IMR-90 (cell line): Measurements from ENCODE around the gene ADGRB3. TPM values are rescaled to one million over a fixed set of nuclear protein-coding genes. Genes with fewer than 3 reads are reported as not detected.

ENCODE experiments used
- ATAC-seq: fragments of 200-7000 bp; cut with Tn5 transposase; 2 replicates; pipeline ENCODE4 v1.9.1; 2020; ENCODE audit warnings: low read depth, mild to moderate bottlenecking, moderate library complexity
- BruUV-seq: library from RNA; stranded (reverse); fragments of 400-500 nt; replicated peaks from 2 replicates; lab custom pipeline; 2021; lab: Mats Ljungman, UMichigan
- CTCF ChIA-PET: fragments of 300-600 bp; formaldehyde crosslinking; extraction: SDS; loops from one replicate; lab custom pipeline; 2021; ENCODE audit warnings: antibody characterized with exemption; lab: Yijun Ruan, JAX
- POLR2A ChIA-PET: fragments of 300-600 bp; sonication (Branson Sonifier 250); formaldehyde crosslinking; loops from one replicate; lab custom pipeline; 2022; ENCODE audit warnings: antibody characterized with exemption; ENCODE audit not compliant: unreplicated experiment; lab: Charles Lee
- DNase-seq: peaks from one replicate; pipeline ENCODE4 v3.0.0; 2013
- H2AFZ ChIP-seq: replicated peaks from 2 replicates; pipeline ENCODE3; 2013; ENCODE audit warnings: low read length, mild to moderate bottlenecking; ENCODE audit not compliant: poor library complexity
- H2AK5ac ChIP-seq: 2 replicates; pipeline ENCODE4 v1.6.1; 2013; ENCODE audit warnings: low read depth, low read length, inconsistent platforms
- H2AK9ac ChIP-seq: replicated peaks from 2 replicates; pipeline ENCODE3; 2013; ENCODE audit warnings: mild to moderate bottlenecking, low read depth, low read length, moderate library complexity; ENCODE audit not compliant: poor library complexity
- H2BK120ac ChIP-seq: 2 replicates; pipeline ENCODE4 v1.6.1; 2013; ENCODE audit warnings: low read depth, low read length, inconsistent platforms
- H2BK15ac ChIP-seq: 3 replicates; pipeline ENCODE4 v1.6.1; 2013; ENCODE audit warnings: low read depth, low read length, inconsistent platforms
- H2BK20ac ChIP-seq: 2 replicates; pipeline ENCODE4 v1.6.1; 2013; ENCODE audit warnings: low read depth, mild to moderate bottlenecking, inconsistent platforms, low read length, moderate library complexity
- H2BK5ac ChIP-seq: 2 replicates; pipeline ENCODE4 v1.6.1; 2013; ENCODE audit warnings: mild to moderate bottlenecking, low read depth, low read length, inconsistent platforms; ENCODE audit not compliant: poor library complexity, severe bottlenecking
- H3K14ac ChIP-seq: replicated peaks from 2 replicates; pipeline ENCODE4 v1.6.1; 2013; ENCODE audit warnings: low read depth, low read length, inconsistent platforms
- H3K18ac ChIP-seq: 2 replicates; pipeline ENCODE4 v1.6.1; 2013; ENCODE audit warnings: low read depth, low read length, control low read depth
- H3K23ac ChIP-seq: 2 replicates; pipeline ENCODE4 v1.6.1; 2013; ENCODE audit warnings: low read depth, low read length, inconsistent platforms
- H3K27ac ChIP-seq: 2 replicates; pipeline ENCODE4 v1.5.1; 2013; ENCODE audit warnings: mild to moderate bottlenecking, control low read depth, low read length; ENCODE audit not compliant: insufficient read depth
- H3K27me3 ChIP-seq: 2 replicates; pipeline ENCODE4 v1.6.1; 2013; ENCODE audit warnings: low read length; ENCODE audit not compliant: control insufficient read depth, insufficient read depth
- H3K36me3 ChIP-seq: 2 replicates; pipeline ENCODE4 v1.6.1; 2013; ENCODE audit warnings: low read length, mixed read lengths; ENCODE audit not compliant: control insufficient read depth, insufficient read depth
- H3K4ac ChIP-seq: 2 replicates; pipeline ENCODE4 v1.6.1; 2013; ENCODE audit warnings: low read depth, low read length, inconsistent platforms
- H3K4me1 ChIP-seq: 2 replicates; pipeline ENCODE4 v1.6.1; 2013; ENCODE audit warnings: low read length, mixed read lengths; ENCODE audit not compliant: control insufficient read depth, insufficient read depth
- H3K4me2 ChIP-seq: 2 replicates; pipeline ENCODE4 v1.6.1; 2013; ENCODE audit warnings: low read depth, mild to moderate bottlenecking, control low read depth, low read length, moderate library complexity
- H3K4me3 ChIP-seq: 2 replicates; pipeline ENCODE4 v1.5.1; 2013; ENCODE audit warnings: low read depth, mild to moderate bottlenecking, control low read depth, low read length, moderate library complexity; ENCODE audit not compliant: insufficient read depth
- H3K56ac ChIP-seq: 2 replicates; pipeline ENCODE4 v1.6.1; 2013; ENCODE audit warnings: low read length, inconsistent platforms; ENCODE audit not compliant: insufficient read depth; ENCODE audit errors: extremely low read depth
- H3K79me1 ChIP-seq, 2 experiments: 2 replicates each; pipeline ENCODE4 v1.6.1; 2013; ENCODE audit warnings: low read length in 2 of 2, inconsistent platforms in 1 of 2, low read depth in 1 of 2
- H3K9ac ChIP-seq: 2 replicates; pipeline ENCODE4 v1.6.1; 2013; ENCODE audit warnings: low read depth, low read length, control low read depth
- H3K9me1 ChIP-seq: 2 replicates; pipeline ENCODE4 v1.6.1; 2013; ENCODE audit warnings: low read length, inconsistent platforms; ENCODE audit not compliant: insufficient read depth
- H3K9me3 ChIP-seq: 2 replicates; pipeline ENCODE4 v1.6.1; 2013; ENCODE audit warnings: low read length; ENCODE audit not compliant: control insufficient read depth, insufficient read depth
- H4K20me1 ChIP-seq: 2 replicates; pipeline ENCODE4 v1.6.1; 2013; ENCODE audit warnings: low read length, inconsistent platforms; ENCODE audit not compliant: insufficient read depth
- H4K5ac ChIP-seq: 2 replicates; pipeline ENCODE4 v1.6.1; 2013; ENCODE audit warnings: mild to moderate bottlenecking, low read depth, low read length, control low read depth
- H4K8ac ChIP-seq, 2 experiments: 2 replicates each; pipeline ENCODE4 v1.6.1; 2013; ENCODE audit warnings: low read depth in 2 of 2, low read length in 2 of 2, control low read depth in 1 of 2, inconsistent platforms in 1 of 2
- H4K91ac ChIP-seq: 2 replicates; pipeline ENCODE4 v1.6.1; 2013; ENCODE audit warnings: low read depth, low read length, inconsistent platforms; ENCODE audit not compliant: insufficient read depth
- BHLHE40 ChIP-seq: fragments of 150-350 bp; IDR thresholded peaks from 2 replicates; pipeline ENCODE4 v1.6.1; 2016; ENCODE audit warnings: mild to moderate bottlenecking, low read depth, low read length
- CEBPB ChIP-seq: IDR thresholded peaks from 2 replicates; pipeline ENCODE4 v1.6.1; 2012; ENCODE audit warnings: low read depth, low read length, improper control_type of control experiment
- FOS ChIP-seq: fragments of 150-350 bp; IDR thresholded peaks from 2 replicates; pipeline ENCODE4 v1.6.1; 2016; ENCODE audit warnings: low read depth, low read length
- MAFK ChIP-seq: IDR thresholded peaks from 2 replicates; pipeline ENCODE4 v1.6.1; 2012; ENCODE audit warnings: low read depth, low read length, improper control_type of control experiment
- MAZ ChIP-seq: IDR thresholded peaks from 2 replicates; pipeline ENCODE4 v1.6.1; 2012; ENCODE audit warnings: low read depth, mild to moderate bottlenecking, low read length, improper control_type of control experiment, moderate library complexity, borderline replicate concordance
- MXI1 ChIP-seq: IDR thresholded peaks from 2 replicates; pipeline ENCODE4 v1.6.1; 2012; ENCODE audit warnings: low read depth, mild to moderate bottlenecking, low read length, moderate library complexity, borderline replicate concordance
- NFE2L2 ChIP-seq: fragments of 150-350 bp; IDR thresholded peaks from 2 replicates; pipeline ENCODE4 v1.6.1; 2016; ENCODE audit warnings: low read depth, mild to moderate bottlenecking, low read length
- POLR2A ChIP-seq: IDR thresholded peaks from 2 replicates; pipeline ENCODE4 v1.6.1; 2012; ENCODE audit warnings: mild to moderate bottlenecking, low read depth, low read length
- RAD21 ChIP-seq: IDR thresholded peaks from 2 replicates; pipeline ENCODE4 v1.6.1; 2012; ENCODE audit warnings: low read length, improper control_type of control experiment
- RCOR1 ChIP-seq: IDR thresholded peaks from 2 replicates; pipeline ENCODE4 v1.6.1; 2012; ENCODE audit warnings: mild to moderate bottlenecking, low read length, improper control_type of control experiment; ENCODE audit not compliant: insufficient replicate concordance
- RFX5 ChIP-seq: IDR thresholded peaks from 2 replicates; pipeline ENCODE4 v1.8.0; 2012; ENCODE audit warnings: low read depth, mild to moderate bottlenecking, low read length, moderate library complexity
- SMC3 ChIP-seq: fragments of 150-350 bp; IDR thresholded peaks from 2 replicates; pipeline ENCODE4 v1.6.1; 2016; ENCODE audit warnings: low read depth, mild to moderate bottlenecking, antibody characterized with exemption, low read length, moderate library complexity
- WGBS, 2 experiments: methylation state at CpG; one replicate each; pipeline versions ENCODE4 v1.1.5 to v1.1.7; 2013; ENCODE audit warnings: missing lambda C conversion rate in 2 of 2; ENCODE audit not compliant: insufficient read length in 1 of 2; ENCODE audit errors: extremely low coverage in 2 of 2; 5-methylcytosine and 5-hydroxymethylcytosine counted together
- dilution Hi-C: fragments of 300-500 bp; cut with HindIII; formaldehyde crosslinking; loops from one replicate; pipeline ENCODE4 v1.14.3; 2018; ENCODE audit warnings: low sequenced_read_pairs; ENCODE audit not compliant: unreplicated experiment
- in situ Hi-C: fragments of 300-500 bp; cut with MboI; formaldehyde crosslinking; loops from 3 replicates; pipeline ENCODE4 v1.14.3; 2019; ENCODE audit warnings: low sequenced_read_pairs, inconsistent platforms, mixed read lengths
- intact Hi-C: fragments of 100-400 bp; cut with micrococcal nuclease; formaldehyde crosslinking; loops from 2 replicates; pipeline ENCODE4 v1.10.0; 2022
- polyA plus RNA-seq, 3 experiments: library from polyadenylated mRNA; depleted of rRNA; stranded (reverse); fragments of >200 nt; gene quantifications; 2 replicates each; pipeline ENCODE4 v1.2.3, GENCODE V29; 2012; ENCODE audit warnings: low replicate concordance in 1 of 3
- total RNA-seq: library from RNA; depleted of rRNA; stranded (reverse); fragments of >200 nt; gene quantifications from 2 replicates; pipeline ENCODE4 v1.2.3, GENCODE V29; 2012
- TF ChIP-seq, protein P1 (sequence below): fragments of 150-350 bp; IDR thresholded peaks from 2 replicates; pipeline ENCODE4 v1.6.1; 2016; ENCODE audit warnings: low read depth, mild to moderate bottlenecking, low read length, moderate library complexity, borderline replicate concordance
- TF ChIP-seq, protein P2 (sequence below): conservative IDR thresholded peaks from 2 replicates; pipeline ENCODE4 v1.5.1; 2012; ENCODE audit warnings: mild to moderate bottlenecking, low read depth, low read length, improper control_type of control experiment

The ADGRB3 gene
- total and polyA plus RNA-seq, 2 of the 4 experiments (the other 2 are of a cell fraction) = not detected

DNA sequence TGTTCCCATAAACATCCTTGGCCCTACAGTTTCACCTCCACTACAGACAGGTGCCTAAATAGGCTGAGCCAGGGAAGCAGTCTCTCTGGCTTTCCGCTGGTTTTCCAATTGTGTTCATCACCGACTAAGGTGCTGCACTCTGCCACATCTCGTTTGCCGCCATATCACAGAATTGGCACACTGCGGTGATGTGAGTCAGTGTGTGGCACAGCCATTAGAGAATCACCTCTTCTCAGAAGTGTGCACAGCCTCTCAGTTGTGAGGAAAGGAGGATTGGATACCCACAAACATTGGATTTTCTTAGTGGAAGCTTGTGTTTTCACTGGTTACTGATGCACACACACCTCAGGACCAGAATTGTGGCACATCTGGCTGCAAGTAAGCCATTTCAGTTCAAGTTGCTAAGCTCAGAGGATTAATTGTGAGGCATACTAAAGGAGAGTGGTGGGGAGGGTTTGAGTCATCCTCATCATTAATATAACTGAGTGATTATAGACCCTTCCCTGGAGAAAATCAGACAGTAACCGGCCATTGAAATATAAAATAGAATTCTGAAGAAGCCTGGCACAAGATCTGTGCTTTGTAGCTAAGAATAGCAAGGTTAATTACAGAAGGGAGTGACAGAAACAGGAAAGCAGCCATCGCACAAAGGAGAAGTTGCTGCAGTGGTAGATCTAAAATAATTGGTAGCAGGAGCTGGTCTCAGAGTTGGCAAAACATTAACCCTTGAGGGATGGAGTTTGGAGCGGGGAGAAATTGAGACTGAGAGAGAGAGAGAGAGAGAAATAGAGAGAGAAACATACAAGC, 654.8 kb downstream of the ADGRB3 start:
- Histone ChIP-seq H3K27ac (no peak overlapping the region), H3K4me2 (no peak overlapping the region), H4K91ac (no peak overlapping the region), H3K18ac (no peak overlapping the region), H2BK120ac (no peak overlapping the region), H3K14ac (no peak overlapping the region), H2AK5ac (no peak overlapping the region), H3K4me1 (no peaks in the 10 kb centered on the region), H3K27me3 (no peaks in the 10 kb centered on the region), H3K9me3 (0 out of 2 replicates have a peak, but pooled peaks cover 4% of the 10 kb centered on the region), H4K8ac (no peak overlapping the region), H2AFZ (no peak overlapping the region), H3K36me3 (no peaks in the 10 kb centered on the region), H2BK15ac (no peak overlapping the region), H3K23ac (no peak overlapping the region), H3K79me1 (no peaks in the 10 kb centered on the region), H2AK9ac (no peak overlapping the region), H4K20me1 (no peaks in the 10 kb centered on the region), H2BK5ac (no peak overlapping the region), H3K4me3 (no peak overlapping the region), H4K5ac (no peak overlapping the region), H3K9ac (no peak overlapping the region), H3K9me1 (no peaks in the 10 kb centered on the region), H3K4ac (no peak overlapping the region), H3K56ac (no peak overlapping the region), H2BK20ac (no peak overlapping the region)
- 30% methylated on average over 2 of the region's 8 CpGs; no CpG with 5 or more reads in 1 of the 2 experiments for WGBS, 2 experiments
- ATAC-seq (no peak), DNase-seq (no peak)
- dilution Hi-C loops (no loop called here), in situ Hi-C loops (no loop called here), intact Hi-C loops (no loop called here)
- no peak for TF ChIP-seq RCOR1
- no peak for TF ChIP-seq MXI1
- no peak for TF ChIP-seq NFE2L2
- TF ChIP-seq MAFK = no peak
- TF ChIP-seq POLR2A = no peak
- TF ChIP-seq, protein P1, sequence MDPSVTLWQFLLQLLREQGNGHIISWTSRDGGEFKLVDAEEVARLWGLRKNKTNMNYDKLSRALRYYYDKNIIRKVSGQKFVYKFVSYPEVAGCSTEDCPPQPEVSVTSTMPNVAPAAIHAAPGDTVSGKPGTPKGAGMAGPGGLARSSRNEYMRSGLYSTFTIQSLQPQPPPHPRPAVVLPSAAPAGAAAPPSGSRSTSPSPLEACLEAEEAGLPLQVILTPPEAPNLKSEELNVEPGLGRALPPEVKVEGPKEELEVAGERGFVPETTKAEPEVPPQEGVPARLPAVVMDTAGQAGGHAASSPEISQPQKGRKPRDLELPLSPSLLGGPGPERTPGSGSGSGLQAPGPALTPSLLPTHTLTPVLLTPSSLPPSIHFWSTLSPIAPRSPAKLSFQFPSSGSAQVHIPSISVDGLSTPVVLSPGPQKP = no peak
- TF ChIP-seq RFX5 = no peak
- TF ChIP-seq FOS = no peak
- TF ChIP-seq BHLHE40 = no peak
- TF ChIP-seq RAD21 = no peak
- TF ChIP-seq MAZ = no peak
- TF ChIP-seq, protein P2, sequence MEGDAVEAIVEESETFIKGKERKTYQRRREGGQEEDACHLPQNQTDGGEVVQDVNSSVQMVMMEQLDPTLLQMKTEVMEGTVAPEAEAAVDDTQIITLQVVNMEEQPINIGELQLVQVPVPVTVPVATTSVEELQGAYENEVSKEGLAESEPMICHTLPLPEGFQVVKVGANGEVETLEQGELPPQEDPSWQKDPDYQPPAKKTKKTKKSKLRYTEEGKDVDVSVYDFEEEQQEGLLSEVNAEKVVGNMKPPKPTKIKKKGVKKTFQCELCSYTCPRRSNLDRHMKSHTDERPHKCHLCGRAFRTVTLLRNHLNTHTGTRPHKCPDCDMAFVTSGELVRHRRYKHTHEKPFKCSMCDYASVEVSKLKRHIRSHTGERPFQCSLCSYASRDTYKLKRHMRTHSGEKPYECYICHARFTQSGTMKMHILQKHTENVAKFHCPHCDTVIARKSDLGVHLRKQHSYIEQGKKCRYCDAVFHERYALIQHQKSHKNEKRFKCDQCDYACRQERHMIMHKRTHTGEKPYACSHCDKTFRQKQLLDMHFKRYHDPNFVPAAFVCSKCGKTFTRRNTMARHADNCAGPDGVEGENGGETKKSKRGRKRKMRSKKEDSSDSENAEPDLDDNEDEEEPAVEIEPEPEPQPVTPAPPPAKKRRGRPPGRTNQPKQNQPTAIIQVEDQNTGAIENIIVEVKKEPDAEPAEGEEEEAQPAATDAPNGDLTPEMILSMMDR = no peak
- TF ChIP-seq SMC3 = no peak
- no peak for TF ChIP-seq CEBPB
- CTCF ChIA-PET = no interaction called here
- no TSS peak for BruUV-seq
- POLR2A ChIA-PET = no interaction called here
